ENCODE results near the gene TWIST1.

Gene TWIST1

DNA sequence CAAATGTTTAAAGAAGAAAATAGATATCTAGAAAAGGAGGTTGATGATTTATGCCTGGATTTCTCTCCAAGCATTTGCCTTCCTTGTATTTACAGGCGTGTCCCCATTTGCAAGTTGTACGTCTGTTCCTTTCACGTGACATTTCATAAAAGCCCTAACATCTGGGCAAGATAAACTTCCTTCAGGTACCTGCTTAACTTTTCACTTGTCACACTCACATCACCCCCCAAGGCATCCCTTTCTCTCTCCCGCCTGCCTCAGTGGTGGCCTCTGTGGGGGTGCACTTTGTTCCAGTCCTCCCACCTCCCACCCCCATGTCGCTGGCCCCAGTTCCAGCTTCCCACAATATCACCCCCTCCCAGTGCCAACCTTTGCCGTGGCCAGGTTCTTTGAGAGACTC is 6.7 kb downstream of the TWIST1 start:
- no peak overlapping the region for H3K4me3 ChIP-seq (ENCODE audit: low read depth, low read length)
- no peak for DNase-seq (ENCODE audit: low read depth)
- TF ChIP-seq, protein P1, sequence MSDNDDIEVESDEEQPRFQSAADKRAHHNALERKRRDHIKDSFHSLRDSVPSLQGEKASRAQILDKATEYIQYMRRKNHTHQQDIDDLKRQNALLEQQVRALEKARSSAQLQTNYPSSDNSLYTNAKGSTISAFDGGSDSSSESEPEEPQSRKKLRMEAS (IDR thresholded peaks at IDR 0.05; ENCODE audit: low read depth, low read length): no peak
- TF ChIP-seq MYC (IDR thresholded peaks at IDR 0.05; ENCODE audit: low read depth, low read length) (no peak), POLR2A (IDR thresholded peaks at IDR 0.05; ENCODE audit: extremely low read depth, insufficient read length) (no peak)
- TF ChIP-seq, protein P2, sequence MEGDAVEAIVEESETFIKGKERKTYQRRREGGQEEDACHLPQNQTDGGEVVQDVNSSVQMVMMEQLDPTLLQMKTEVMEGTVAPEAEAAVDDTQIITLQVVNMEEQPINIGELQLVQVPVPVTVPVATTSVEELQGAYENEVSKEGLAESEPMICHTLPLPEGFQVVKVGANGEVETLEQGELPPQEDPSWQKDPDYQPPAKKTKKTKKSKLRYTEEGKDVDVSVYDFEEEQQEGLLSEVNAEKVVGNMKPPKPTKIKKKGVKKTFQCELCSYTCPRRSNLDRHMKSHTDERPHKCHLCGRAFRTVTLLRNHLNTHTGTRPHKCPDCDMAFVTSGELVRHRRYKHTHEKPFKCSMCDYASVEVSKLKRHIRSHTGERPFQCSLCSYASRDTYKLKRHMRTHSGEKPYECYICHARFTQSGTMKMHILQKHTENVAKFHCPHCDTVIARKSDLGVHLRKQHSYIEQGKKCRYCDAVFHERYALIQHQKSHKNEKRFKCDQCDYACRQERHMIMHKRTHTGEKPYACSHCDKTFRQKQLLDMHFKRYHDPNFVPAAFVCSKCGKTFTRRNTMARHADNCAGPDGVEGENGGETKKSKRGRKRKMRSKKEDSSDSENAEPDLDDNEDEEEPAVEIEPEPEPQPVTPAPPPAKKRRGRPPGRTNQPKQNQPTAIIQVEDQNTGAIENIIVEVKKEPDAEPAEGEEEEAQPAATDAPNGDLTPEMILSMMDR (IDR thresholded peaks at IDR 0.05; ENCODE audit: low read depth, low read length): no peak

DNA sequence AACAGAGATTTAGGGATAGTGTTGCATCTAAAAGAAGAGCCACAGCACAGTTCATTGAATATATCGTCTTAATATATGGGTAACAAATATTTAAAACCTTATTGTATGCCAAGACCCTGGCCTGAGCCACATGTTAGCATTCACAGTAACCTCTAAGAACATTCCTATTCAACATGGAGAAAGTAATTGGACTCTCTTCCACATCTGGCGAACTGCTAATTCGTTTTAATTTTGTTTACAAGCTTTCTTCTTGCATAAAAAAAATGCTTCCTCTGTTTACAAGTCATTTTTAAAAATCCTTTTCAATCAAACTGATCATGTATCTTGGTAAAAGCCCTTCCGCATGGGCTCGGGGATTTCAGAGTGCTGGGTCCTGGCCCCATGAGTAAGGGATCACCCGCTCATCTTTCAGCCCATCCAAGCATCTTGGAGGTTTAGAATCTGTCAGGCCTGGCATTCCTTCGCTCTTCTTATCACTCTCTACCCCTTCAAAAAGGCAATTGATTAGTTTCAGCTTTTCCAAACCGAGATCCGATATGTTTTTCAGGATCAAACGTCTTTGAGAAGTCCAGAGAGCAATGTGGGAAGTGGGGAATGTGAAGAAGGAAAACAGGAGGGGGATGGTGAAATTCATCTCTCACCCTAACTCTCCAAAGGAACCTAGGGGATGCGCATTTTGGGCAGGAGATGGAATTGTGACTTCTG is 7.3 kb downstream of the TWIST1 start:
- no peak for DNase-seq (ENCODE audit: low read depth)
- H3K4me3 ChIP-seq (ENCODE audit: low read depth, low read length): no peak overlapping the region
- TF ChIP-seq, protein P1 (IDR thresholded peaks at IDR 0.05; ENCODE audit: low read depth, low read length): no peak
- TF ChIP-seq, protein P2 (IDR thresholded peaks at IDR 0.05; ENCODE audit: low read depth, low read length): no peak
- TF ChIP-seq POLR2A (IDR thresholded peaks at IDR 0.05; ENCODE audit: extremely low read depth, insufficient read length): no peak
- TF ChIP-seq MYC (IDR thresholded peaks at IDR 0.05; ENCODE audit: low read depth, low read length): no peak

DNA sequence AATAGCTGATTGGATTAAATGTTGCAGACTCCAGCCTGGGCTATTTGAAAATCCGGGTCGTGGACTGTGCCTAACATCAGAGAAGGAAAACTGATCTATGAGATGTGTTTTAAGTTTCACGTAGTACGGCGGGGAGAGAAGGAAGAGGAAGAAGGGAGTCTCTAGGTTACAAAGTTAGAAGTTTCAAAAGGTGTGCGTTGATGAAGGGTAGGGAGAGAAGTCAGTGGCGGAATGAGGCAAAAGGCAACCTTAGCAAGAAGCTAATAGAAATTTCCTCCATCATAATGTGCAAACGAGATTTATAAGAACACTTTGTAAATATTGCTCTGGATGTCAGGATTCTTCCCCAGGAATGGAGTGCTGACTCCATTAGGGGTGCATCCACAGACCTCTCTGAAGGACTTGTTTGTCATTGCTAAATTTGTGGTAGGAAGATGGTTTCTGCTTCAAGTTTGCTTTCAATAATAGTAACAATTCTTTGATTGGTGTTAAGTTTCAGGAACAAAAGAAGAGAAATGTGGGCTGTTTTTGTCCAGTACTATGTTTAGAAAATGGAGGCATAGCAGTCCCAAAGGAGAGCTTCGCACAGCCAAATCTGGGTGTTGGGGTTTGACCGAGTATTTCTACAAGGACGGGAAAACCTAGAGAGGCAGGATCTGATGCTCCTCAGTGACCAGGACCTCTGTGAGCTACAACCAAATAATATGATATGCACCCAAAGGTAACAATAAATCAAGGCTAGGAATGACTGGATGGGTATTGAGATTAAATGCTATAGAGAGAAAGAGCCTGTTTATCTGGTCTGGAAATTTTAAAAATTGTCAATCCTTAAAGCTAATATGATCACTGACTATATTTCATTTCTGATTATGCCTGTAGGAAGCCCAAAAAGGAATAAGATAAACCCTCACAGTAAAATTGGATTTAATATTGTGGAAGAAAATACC is 8.2 kb downstream of the TWIST1 start:
- TF ChIP-seq, protein P1 (IDR thresholded peaks at IDR 0.05; ENCODE audit: low read depth, low read length): no peak
- TF ChIP-seq POLR2A (IDR thresholded peaks at IDR 0.05; ENCODE audit: extremely low read depth, insufficient read length) (no peak), MYC (IDR thresholded peaks at IDR 0.05; ENCODE audit: low read depth, low read length) (no peak)
- TF ChIP-seq, protein P2 (IDR thresholded peaks at IDR 0.05; ENCODE audit: low read depth, low read length): no peak
- no peak for DNase-seq (ENCODE audit: low read depth)
- H3K4me3 ChIP-seq (ENCODE audit: low read depth, low read length): no peak overlapping the region

DNA sequence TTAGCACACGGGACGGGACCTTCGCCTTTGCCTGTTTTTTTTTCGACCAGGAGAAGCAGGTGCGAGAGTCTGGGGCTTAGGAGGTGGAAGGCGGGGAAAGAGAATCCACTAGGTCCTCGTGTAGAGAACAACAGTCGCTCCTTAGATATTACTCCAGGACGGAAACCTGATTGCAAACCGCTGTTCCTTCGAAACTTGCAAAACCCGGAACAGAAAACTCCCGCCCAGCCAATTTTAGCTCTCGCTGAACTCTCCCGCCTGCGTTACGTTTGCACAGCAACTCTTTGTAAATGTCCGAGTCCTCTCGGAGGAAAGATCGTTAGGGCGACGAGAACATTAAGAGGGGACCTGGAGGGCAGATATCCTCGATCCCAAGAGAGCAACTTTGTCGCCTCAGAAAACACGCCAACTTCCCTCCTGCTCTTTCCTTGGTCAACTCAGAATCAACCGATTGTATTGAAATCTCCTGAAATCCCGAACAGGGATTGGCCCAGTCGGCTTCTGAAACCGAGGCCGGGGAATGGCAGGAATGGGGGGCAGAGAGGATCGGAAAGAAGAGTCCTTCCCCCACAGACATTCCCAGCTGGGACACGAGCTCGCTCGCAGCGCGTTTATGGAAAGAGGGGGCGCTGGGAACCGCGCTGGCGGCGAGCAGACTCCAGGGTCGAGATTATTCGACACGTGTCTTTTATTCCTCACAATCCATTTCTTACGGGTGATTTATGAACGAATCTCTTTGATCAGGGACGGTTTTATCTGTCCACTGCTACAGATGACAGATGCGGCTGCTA is 9.9 kb downstream of the TWIST1 start:
- peak; percentile 56 for DNase-seq (ENCODE audit: low read depth)
- H3K4me3 ChIP-seq (ENCODE audit: low read depth, low read length): peak overlapping the region; percentile 34

DNA sequence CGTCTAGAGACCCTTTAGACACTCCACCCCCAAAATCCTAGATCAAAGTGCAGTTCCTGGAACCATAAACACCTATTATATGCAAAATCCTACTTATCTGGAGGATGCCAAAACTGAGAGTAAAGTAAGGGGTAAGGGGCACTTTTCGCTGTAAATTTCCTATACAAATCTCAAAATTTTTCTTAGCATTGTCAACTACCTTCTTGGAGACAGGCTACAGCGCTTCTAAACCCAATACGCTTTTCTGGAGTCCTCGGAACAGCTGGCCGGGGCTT is 10.4 kb downstream of the TWIST1 start:
- TF ChIP-seq, protein P1 (IDR thresholded peaks at IDR 0.05; ENCODE audit: low read depth, low read length): no peak
- TF ChIP-seq POLR2A (IDR thresholded peaks at IDR 0.05; ENCODE audit: extremely low read depth, insufficient read length): no peak
- TF ChIP-seq, protein P2 (IDR thresholded peaks at IDR 0.05; ENCODE audit: low read depth, low read length): no peak
- peak overlapping the region; percentile 33 for H3K4me3 ChIP-seq (ENCODE audit: low read depth, low read length)
- no peak for DNase-seq (ENCODE audit: low read depth)

More for the DNA sequence above, 9.9 kb downstream of the TWIST1 start:
- TF ChIP-seq, protein P1 (IDR thresholded peaks at IDR 0.05; ENCODE audit: low read depth, low read length): no peak
- no peak for TF ChIP-seq POLR2A (IDR thresholded peaks at IDR 0.05; ENCODE audit: extremely low read depth, insufficient read length)
- TF ChIP-seq, protein P2 (IDR thresholded peaks at IDR 0.05; ENCODE audit: low read depth, low read length): no peak
